GM19455 (cell line): Measurements from ENCODE around the gene CPXM1.
"Not testable (repeated sequence)": the region's sequence is repeated elsewhere in the genome, so short reads cannot be mapped to it uniquely, and the experiment has no call there.

Experiments used
- ATAC-seq: cut with Tn5 transposase; IDR thresholded peaks from one replicate; pipeline ENCODE4 v1.9.1; 2021; ENCODE audit not compliant: unreplicated experiment

CPXM1 gene

GRCh38 chr20:2822073-2822472 lies 21.6 kb upstream of the CPXM1 start:
- no peak for ATAC-seq

DNA sequence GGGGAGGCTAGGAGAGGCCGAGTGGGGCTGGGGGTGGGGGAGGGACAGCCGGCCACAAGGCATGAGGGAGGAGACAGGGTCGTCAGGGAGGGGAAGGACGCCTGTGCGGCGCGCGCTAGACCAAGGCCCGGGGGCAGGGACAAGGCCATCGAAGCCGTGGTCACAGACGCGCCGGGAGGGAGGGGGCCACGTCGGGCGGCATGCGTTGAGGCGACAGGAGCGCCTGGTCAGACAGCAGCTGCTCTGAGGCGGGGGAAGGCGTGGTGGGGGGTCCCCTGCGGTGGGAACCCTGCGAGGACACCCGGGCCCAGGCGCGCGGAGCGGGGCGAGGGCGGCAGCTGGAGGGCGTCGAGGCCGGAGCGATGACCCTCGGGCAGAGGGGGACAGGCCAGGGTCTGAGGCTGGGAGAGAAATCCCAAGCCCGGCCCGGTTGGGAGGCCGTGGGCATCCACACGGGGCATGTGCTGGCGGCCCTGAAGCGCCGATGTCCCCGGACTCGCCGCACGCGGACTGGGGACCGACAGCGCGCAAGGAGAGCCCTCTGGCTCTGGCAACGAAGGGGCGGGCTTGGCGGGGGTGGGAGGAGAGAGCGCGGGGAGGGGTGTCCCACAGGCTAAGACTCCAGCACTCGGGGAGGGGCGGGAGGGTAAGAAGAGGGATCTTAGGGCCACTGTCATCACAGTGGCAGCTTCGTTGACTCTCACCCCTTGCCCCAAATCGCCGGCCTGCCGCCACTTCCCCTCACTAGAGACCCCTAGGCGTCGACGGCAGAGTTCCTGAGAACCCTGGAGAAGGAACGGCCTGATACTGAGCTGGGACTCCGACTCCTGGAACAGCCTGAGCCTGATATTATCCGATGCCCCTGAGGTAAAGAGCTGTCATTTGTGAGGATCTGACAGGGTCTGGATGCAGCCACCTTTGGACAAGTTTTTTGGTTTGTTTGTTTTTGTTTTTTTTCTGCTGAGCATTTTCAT lies 20.8 kb upstream of the CPXM1 start:
- no peak for ATAC-seq

GRCh38 chr20:2820084-2820895 lies 19.9 kb upstream of the CPXM1 start:
- no peak for ATAC-seq

GRCh38 chr20:2817891-2818595 lies 17.6 kb upstream of the CPXM1 start:
- ATAC-seq: no peak

DNA sequence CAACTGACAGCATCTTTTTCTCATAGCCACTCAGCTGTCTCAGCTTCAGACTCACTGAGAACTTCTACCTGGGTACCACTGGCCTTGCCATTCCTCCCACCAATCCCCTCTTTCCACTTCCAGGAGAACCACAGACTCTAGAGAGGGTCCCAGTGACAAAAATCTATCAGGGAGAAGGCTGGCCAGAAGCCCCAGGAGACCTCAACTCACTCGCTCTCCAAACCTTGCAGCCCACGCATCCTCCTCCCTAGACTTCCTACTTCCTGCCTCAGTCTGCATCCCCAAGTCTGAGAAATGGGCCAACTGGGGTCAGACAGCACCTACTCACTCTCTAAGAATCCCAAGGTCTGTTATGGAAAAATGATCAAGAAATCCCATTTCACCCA lies 16.9 kb upstream of the CPXM1 start:
- no peak for ATAC-seq

DNA sequence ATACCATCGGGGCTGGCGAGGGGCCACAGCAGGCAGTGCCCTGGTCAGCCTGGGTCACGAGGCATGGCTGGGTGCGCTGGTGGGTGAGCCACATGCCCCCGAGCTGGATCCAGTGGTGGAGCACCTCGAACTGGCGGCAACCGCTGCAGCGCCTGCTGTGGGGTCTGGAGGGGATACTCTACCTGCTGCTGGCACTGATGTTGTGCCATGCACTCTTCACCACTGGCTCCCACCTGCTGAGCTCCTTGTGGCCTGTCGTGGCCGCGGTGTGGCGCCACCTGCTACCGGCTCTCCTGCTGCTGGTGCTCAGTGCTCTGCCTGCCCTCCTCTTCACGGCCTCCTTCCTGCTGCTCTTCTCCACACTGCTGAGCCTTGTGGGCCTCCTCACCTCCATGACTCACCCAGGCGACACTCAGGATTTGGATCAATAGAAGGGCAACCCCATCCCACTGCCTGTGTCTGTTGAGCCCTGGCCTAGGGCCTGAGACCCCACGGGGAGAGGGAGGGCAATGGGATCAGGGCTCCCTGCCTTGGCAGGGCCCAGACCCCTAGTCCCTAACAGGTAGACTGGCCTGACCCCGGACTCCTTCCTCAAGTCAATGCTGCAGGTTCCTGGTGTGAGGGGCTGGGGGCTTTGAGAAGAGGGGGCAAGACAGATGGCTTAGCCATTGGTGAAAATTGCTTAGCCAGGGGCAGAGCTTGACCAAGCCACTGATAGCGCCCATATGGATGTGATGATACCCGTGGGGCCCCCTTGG lies 16.3 kb upstream of the CPXM1 start:
- no peak for ATAC-seq

GRCh38 chr20:2816030-2816582 lies 15.7 kb upstream of the CPXM1 start, which contains the start of gene TMEM239:
TMEM239 (plus strand) TSS chr20:2816364; CDS start chr20:2816555, 191 bp downstream.
- ATAC-seq: no peak

GRCh38 chr20:2815242-2815900 lies 14.9 kb upstream of the CPXM1 start:
- no peak for ATAC-seq

DNA sequence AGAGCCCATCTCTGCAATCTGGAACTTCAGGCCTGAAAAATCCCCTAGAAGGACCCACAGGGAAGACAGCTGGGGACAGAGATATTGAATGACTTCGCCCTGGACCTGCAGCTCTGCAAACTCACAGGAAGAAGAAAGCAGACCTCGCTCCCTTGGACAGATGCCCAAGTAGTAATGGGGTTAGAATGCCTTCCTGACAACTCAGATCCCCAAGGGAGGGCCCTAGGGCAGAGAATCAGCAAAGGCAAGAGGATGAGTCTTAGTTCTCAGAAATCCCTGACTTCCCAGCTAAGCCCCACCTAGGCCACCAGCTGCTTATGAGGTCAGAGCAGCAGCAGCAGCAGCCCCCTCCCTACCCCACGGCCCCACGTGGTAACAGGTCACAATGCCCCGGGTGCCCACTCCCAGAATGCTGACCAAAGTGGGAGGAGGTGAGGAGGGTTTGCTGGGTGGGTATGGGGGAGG lies 14.2 kb upstream of the CPXM1 start, which contains the start of gene C20orf141:
C20orf141 (plus strand) TSS at position 401 of the 465 bp plus-strand sequence. CDS start 198 bp downstream, outside the sequence.
- no peak for ATAC-seq

DNA sequence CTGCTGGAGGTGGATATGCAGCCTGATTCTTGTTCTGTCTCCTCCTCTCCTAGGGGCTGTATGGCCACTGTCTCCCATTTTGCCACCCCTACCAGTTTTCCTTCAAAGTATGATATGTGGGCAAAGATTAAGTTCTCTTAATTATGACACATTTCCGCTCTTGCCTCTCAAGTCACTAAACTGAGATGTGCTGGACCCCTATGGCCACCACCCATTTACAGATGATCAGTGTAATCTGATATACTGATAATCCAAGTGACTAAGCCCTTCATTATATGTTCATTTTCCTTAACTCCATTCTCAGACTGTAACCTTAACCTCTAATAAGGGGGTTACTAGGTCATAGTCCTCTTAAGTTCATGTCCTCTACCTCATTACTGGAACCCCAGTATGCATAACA lies 13.6 kb upstream of the CPXM1 start:
- ATAC-seq: no peak

GRCh38 chr20:2812189-2812588 lies 11.8 kb upstream of the CPXM1 start:
- ATAC-seq: no peak

GRCh38 chr20:2809690-2810089 lies 9.3 kb upstream of the CPXM1 start:
- ATAC-seq: no peak

- ATAC-seq: not testable (repeated sequence)
Observed at GRCh38 chr20:2807929-2808328, 7.5 kb upstream of the CPXM1 start.

GRCh38 chr20:2807019-2807418 lies 6.6 kb upstream of the CPXM1 start:
- ATAC-seq: no peak

GRCh38 chr20:2806351-2806701 lies 5.9 kb upstream of the CPXM1 start:
- no peak for ATAC-seq

GRCh38 chr20:2805689-2806350 lies 5.4 kb upstream of the CPXM1 start:
- ATAC-seq: no peak

- ATAC-seq: no peak
Observed at GRCh38 chr20:2804852-2805688, 4.6 kb upstream of the CPXM1 start.
